OCI-LY3 (cell line): ENCODE data around the gene SWT1.

Source experiments
- EZH2phosphoT487 ChIP-seq: fragments of 200-600 bp; shearing (Covaris generic); IDR thresholded peaks from 2 replicates; pipeline ENCODE4 v1.6.1; 2018; ENCODE audit warnings: antibody characterized with exemption, mixed run types, low read depth
- TF ChIP-seq, protein P1 (sequence below): fragments of 200-600, 300-600 bp; sonication (generic); IDR thresholded peaks from 2 replicates; pipeline ENCODE4 v1.5.1; 2014; ENCODE audit warnings: antibody characterized with exemption, low read length, low read depth

DNA sequence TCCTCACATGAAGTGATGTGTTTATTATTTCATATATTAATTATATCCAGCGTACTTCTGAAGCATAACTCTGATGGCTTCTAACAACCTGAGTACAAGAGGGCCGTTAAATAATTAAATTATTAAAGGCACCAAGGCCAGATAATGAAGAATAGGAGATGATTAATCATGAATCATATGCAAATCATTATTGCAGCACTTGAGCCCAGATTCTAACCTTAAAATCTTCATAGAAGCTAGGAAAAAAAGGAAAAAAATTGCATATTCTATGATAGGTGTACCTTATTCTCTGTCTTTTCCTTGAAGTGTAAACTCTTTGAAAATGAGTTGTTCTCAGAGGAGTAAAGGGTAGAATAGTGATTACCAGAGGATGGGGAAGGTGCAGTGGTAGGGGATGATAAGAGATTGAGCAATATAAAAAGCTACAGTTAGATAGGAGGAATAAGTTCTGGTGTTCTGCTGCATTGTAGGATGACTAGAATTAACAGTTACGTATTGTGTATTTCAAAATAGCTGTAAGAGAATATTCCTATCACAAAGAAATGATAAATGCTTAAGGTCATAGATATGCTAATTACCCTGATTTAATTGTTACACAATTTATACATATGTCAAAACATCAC lies 51.1 kb downstream of the SWT1 start:
- TF ChIP-seq, protein P1, sequence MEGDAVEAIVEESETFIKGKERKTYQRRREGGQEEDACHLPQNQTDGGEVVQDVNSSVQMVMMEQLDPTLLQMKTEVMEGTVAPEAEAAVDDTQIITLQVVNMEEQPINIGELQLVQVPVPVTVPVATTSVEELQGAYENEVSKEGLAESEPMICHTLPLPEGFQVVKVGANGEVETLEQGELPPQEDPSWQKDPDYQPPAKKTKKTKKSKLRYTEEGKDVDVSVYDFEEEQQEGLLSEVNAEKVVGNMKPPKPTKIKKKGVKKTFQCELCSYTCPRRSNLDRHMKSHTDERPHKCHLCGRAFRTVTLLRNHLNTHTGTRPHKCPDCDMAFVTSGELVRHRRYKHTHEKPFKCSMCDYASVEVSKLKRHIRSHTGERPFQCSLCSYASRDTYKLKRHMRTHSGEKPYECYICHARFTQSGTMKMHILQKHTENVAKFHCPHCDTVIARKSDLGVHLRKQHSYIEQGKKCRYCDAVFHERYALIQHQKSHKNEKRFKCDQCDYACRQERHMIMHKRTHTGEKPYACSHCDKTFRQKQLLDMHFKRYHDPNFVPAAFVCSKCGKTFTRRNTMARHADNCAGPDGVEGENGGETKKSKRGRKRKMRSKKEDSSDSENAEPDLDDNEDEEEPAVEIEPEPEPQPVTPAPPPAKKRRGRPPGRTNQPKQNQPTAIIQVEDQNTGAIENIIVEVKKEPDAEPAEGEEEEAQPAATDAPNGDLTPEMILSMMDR, result no peak
- TF ChIP-seq EZH2phosphoT487, result no peak
